ENCODE results near the gene CDHR1.

The CDHR1 gene

GRCh38 chr10:84234479-84234878 is 40.1 kb downstream of the CDHR1 start:
- no peak for DNase-seq

GRCh38 chr10:84235096-84235495 is 40.8 kb downstream of the CDHR1 start:
- no peak for DNase-seq

GRCh38 chr10:84236807-84237198 is 42.5 kb downstream of the CDHR1 start:
- DNase-seq = no peak

GRCh38 chr10:84237199-84238051 is 43.1 kb downstream of the CDHR1 start:
- no peak for DNase-seq

- DNase-seq = no peak
Measured at GRCh38 chr10:84238909-84239308, 44.6 kb downstream of the CDHR1 start.

GRCh38 chr10:84241185-84241790 is 47.0 kb downstream of the CDHR1 start, which contains the start of gene LRIT1:
Gene LRIT1 (minus strand): TSS chr10:84241546. CDS start chr10:84241439, 107 bp downstream.
- no peak for DNase-seq

- no peak for DNase-seq
Measured at GRCh38 chr10:84243759-84244158, 49.4 kb downstream of the CDHR1 start.

- DNase-seq = no peak
Measured at GRCh38 chr10:84244651-84245270, 50.4 kb downstream of the CDHR1 start, which contains the start of gene RGR. Gene RGR (plus strand): TSS chr10:84245053. CDS start chr10:84245091, 38 bp downstream.

GRCh38 chr10:84247496-84247895 is 53.2 kb downstream of the CDHR1 start:
- DNase-seq = no peak

- no peak for DNase-seq
Measured at GRCh38 chr10:84248794-84249193, 54.5 kb downstream of the CDHR1 start.

GRCh38 chr10:84254552-84255478 is 60.5 kb downstream of the CDHR1 start:
- no peak for DNase-seq

- DNase-seq = peak; percentile 40
Measured at GRCh38 chr10:84256510-84257342, 62.4 kb downstream of the CDHR1 start.

- no peak for DNase-seq
Measured at GRCh38 chr10:84257343-84258020, 63.1 kb downstream of the CDHR1 start.

GRCh38 chr10:84258034-84258695 is 63.8 kb downstream of the CDHR1 start:
- DNase-seq = no peak

- DNase-seq = no peak
Measured at GRCh38 chr10:84261236-84261915, 67.0 kb downstream of the CDHR1 start.

- DNase-seq = no peak
Measured at GRCh38 chr10:84262190-84262956, 68.0 kb downstream of the CDHR1 start.

- no peak for DNase-seq
Measured at GRCh38 chr10:84263716-84264115, 69.4 kb downstream of the CDHR1 start.

- peak; percentile 50 for DNase-seq
Measured at GRCh38 chr10:84264611-84265141, 70.3 kb downstream of the CDHR1 start.

- no peak for DNase-seq
Measured at GRCh38 chr10:84265418-84265817, 71.1 kb downstream of the CDHR1 start.
